Measurements from ENCODE around the gene ATG9B. TPM values are rescaled to one million over a fixed set of nuclear protein-coding genes. Genes with fewer than 3 reads are reported as not detected.
A peak's percentile ranks its signal among the peaks of the same experiment; 100 is the strongest.

ATG9B gene
- total RNA-seq, 1 donor, result under 0.01 TPM

GRCh38 chr7:151057989-151058780 lies 33.9 kb upstream of the ATG9B start:
- TF ChIP-seq, protein P1, sequence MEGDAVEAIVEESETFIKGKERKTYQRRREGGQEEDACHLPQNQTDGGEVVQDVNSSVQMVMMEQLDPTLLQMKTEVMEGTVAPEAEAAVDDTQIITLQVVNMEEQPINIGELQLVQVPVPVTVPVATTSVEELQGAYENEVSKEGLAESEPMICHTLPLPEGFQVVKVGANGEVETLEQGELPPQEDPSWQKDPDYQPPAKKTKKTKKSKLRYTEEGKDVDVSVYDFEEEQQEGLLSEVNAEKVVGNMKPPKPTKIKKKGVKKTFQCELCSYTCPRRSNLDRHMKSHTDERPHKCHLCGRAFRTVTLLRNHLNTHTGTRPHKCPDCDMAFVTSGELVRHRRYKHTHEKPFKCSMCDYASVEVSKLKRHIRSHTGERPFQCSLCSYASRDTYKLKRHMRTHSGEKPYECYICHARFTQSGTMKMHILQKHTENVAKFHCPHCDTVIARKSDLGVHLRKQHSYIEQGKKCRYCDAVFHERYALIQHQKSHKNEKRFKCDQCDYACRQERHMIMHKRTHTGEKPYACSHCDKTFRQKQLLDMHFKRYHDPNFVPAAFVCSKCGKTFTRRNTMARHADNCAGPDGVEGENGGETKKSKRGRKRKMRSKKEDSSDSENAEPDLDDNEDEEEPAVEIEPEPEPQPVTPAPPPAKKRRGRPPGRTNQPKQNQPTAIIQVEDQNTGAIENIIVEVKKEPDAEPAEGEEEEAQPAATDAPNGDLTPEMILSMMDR (IDR thresholded peaks at IDR 0.05; ENCODE audit: insufficient read depth, low read length), result no peak
- H3K4me3 ChIP-seq (ENCODE audit: low read depth, low read length), result peak overlapping the region; percentile 82
- DNase-seq (ENCODE audit: low read depth), result peak; percentile 100

DNA sequence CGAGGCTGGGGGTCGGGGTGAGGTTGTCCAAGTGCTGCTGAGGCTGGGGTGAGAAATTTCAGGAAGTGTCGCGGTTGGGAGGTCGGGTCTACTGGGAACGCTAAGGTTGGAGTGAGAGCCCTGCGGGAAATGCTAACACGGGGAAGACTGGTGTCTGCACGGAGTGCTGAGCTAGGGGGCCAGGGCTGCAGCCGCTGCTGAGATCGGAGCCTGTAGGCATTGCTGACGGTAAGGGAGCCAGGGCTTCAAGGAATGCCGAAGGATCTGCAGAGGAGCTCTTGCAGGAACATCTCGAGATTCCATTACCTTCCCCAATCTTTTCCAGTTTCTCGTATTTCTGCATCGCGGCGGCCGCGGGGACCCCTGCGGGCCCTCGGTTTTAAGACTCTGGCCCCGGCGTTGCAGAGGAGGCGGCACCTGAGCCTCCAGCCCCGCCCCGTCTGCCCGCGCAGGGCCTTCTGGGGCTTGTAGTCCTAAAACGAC lies 33.3 kb upstream of the ATG9B start, which contains the start of gene CDK5:
Gene CDK5 (minus strand): TSS at position 392 of the 483 bp plus-strand sequence. CDS start 49 bp downstream, at position 343.
- H3K4me3 ChIP-seq (ENCODE audit: low read depth, low read length), result peak within 1 kb of the TSS; percentile 94
- TF ChIP-seq, protein P1 (IDR thresholded peaks at IDR 0.05; ENCODE audit: insufficient read depth, low read length), result no peak
- DNase-seq (ENCODE audit: low read depth), result no peak

- TF ChIP-seq, protein P1 (IDR thresholded peaks at IDR 0.05; ENCODE audit: insufficient read depth, low read length), result no peak
- H3K4me3 ChIP-seq (ENCODE audit: low read depth, low read length), result peak overlapping the region; percentile 94
- DNase-seq (ENCODE audit: low read depth), result no peak
These were observed 32.6 kb upstream of the ATG9B start for GRCh38 chr7:151056666-151057505.

DNA sequence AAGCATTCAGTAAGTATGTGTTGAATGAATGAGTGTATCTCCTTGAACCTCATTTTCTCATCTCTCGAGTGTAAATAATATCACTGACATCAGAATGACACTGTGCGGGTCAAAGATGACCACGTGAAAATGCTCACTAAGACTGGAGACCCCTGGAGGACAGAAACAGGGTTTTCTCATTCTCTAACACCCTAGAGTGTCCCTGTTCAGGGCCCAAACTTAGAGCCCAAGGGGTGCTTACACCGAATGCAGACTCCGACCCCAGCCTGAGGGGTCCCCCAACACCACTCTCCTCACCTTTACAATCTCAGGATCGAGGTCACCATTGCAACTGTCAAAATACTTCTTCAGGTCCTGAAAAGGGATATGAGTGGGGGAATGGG lies 32.0 kb upstream of the ATG9B start:
- no peak overlapping the region for H3K4me3 ChIP-seq (ENCODE audit: low read depth, low read length)
- TF ChIP-seq, protein P1 (IDR thresholded peaks at IDR 0.05; ENCODE audit: insufficient read depth, low read length), result no peak
- no peak for DNase-seq (ENCODE audit: low read depth)

GRCh38 chr7:151053751-151054150 lies 29.5 kb upstream of the ATG9B start:
- TF ChIP-seq, protein P1 (IDR thresholded peaks at IDR 0.05; ENCODE audit: insufficient read depth, low read length), result no peak
- H3K4me3 ChIP-seq (ENCODE audit: low read depth, low read length), result no peak overlapping the region
- no peak for DNase-seq (ENCODE audit: low read depth)

GRCh38 chr7:151053096-151053495 lies 28.8 kb upstream of the ATG9B start:
- H3K4me3 ChIP-seq (ENCODE audit: low read depth, low read length), result no peak overlapping the region
- TF ChIP-seq, protein P1 (IDR thresholded peaks at IDR 0.05; ENCODE audit: insufficient read depth, low read length), result no peak

More at GRCh38 chr7:151053096-151053495, 28.8 kb upstream of the ATG9B start:
- no peak for DNase-seq (ENCODE audit: low read depth)

Data from fibroblast of the aortic adventitia (primary cell).